BJ (cell line): ENCODE data around the gene UCHL3. TPM values are rescaled to one million over a fixed set of nuclear protein-coding genes. Genes with fewer than 3 reads are reported as not detected.
"Not testable (repeated sequence)": the region's sequence is repeated elsewhere in the genome, so short reads cannot be mapped to it uniquely, and the experiment has no call there.

ENCODE experiments used
- CTCF ChIA-PET: fragments of 350-600 bp; formaldehyde crosslinking; extraction: SDS; loops from one replicate; lab custom pipeline; 2021; ENCODE audit warnings: antibody characterized with exemption, inconsistent platforms; lab: Yijun Ruan, JAX
- POLR2A ChIA-PET: fragments of 300-600 bp; sonication (Branson Sonifier 250); formaldehyde crosslinking; extraction: SDS; loops from one replicate; lab custom pipeline; 2021; ENCODE audit warnings: antibody characterized with exemption; lab: Charles Lee
- DNase-seq: peaks from one replicate; pipeline ENCODE4 v3.0.0-alpha.2; 2011; ENCODE audit warnings: low read depth
- H3K27me3 ChIP-seq: 2 replicates; pipeline ENCODE4 v1.6.0; 2011; ENCODE audit warnings: low read length; ENCODE audit not compliant: control insufficient read depth, insufficient read depth
- H3K36me3 ChIP-seq: 2 replicates; pipeline ENCODE4 v1.5.1; 2011; ENCODE audit warnings: low read length; ENCODE audit not compliant: control insufficient read depth, insufficient read depth
- H3K4me3 ChIP-seq: 2 replicates; pipeline ENCODE4 v1.5.1; 2011; ENCODE audit warnings: low read depth, mild to moderate bottlenecking, control low read depth, low read length
- polyA plus RNA-seq: library from polyadenylated mRNA; depleted of rRNA; stranded (reverse); fragments of >200 nt; gene quantifications from 2 replicates; pipeline ENCODE4 v1.2.3, GENCODE V29; 2011
- TF ChIP-seq, protein P1 (sequence below): IDR thresholded peaks from 2 replicates; pipeline ENCODE4 v1.5.1; 2011; ENCODE audit warnings: low read depth, mild to moderate bottlenecking, control low read depth, inconsistent platforms, low read length, moderate library complexity; ENCODE audit not compliant: insufficient read depth

UCHL3 gene
- polyA plus RNA-seq, 1 experiment, result 24.4 TPM

DNA sequence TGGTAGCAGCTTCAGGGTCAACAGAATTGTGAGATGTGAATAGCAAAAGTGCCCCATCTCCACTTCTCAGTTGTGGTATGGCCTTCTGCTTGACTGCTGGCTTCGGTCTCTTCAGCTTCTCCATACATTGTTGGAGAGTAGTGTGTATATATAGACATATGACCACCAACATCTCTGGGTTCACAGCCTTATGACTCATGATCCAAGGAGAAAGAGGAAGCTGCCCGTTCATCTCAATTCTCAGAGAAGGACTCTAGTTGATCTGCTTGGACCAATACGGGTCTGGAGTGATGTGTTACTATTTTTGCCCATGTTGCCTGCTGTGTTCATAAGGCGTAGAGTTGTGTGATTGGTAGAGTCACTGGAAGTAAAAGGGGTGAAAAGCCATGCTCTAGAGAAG, 8.3 kb upstream of the UCHL3 start:
- H3K27me3 ChIP-seq, result no peaks in the 10 kb centered on the region
- TF ChIP-seq, protein P1, sequence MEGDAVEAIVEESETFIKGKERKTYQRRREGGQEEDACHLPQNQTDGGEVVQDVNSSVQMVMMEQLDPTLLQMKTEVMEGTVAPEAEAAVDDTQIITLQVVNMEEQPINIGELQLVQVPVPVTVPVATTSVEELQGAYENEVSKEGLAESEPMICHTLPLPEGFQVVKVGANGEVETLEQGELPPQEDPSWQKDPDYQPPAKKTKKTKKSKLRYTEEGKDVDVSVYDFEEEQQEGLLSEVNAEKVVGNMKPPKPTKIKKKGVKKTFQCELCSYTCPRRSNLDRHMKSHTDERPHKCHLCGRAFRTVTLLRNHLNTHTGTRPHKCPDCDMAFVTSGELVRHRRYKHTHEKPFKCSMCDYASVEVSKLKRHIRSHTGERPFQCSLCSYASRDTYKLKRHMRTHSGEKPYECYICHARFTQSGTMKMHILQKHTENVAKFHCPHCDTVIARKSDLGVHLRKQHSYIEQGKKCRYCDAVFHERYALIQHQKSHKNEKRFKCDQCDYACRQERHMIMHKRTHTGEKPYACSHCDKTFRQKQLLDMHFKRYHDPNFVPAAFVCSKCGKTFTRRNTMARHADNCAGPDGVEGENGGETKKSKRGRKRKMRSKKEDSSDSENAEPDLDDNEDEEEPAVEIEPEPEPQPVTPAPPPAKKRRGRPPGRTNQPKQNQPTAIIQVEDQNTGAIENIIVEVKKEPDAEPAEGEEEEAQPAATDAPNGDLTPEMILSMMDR, result no peak
- no peaks in the 10 kb centered on the region for H3K36me3 ChIP-seq
- no peak overlapping the region for H3K4me3 ChIP-seq
- CTCF ChIA-PET, result interaction anchor here (0.8 to 1.2 kb wide), 2 partner anchors 8 to 59 kb away, joined by 3 read pairs; partner anchors contain the start of gene UCHL3
- POLR2A ChIA-PET, result no interaction called here
- DNase-seq, result no peak

DNA sequence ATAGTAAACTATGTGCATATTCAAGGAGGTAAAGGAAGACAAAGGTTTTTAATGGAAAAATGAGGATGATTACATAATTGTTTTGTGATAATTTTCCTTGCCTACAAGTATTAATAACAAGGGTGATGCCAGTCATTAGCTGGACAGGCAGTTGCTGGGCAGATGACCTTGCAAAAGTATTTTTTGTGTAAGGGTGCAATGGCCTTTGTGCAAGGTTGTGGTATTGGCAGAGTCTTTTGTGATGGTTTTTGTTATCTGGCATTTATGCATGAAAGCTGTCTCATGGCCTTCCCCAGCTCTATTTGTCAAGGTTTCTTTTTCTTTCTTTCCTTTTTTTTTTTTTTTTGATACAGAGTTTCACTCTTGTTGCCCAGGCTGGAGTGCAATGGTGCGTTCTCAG, 7.6 kb upstream of the UCHL3 start:
- no peaks in the 10 kb centered on the region for H3K36me3 ChIP-seq
- DNase-seq, result no peak
- no peaks in the 10 kb centered on the region for H3K27me3 ChIP-seq
- TF ChIP-seq, protein P1, result no peak
- ChIA-PET POLR2A (interaction anchor here (0.6 kb wide), 1 partner anchor 98 kb away, joined by 6 read pairs; no protein-coding TSS in a partner anchor), CTCF (no interaction called here)
- H3K4me3 ChIP-seq, result no peak overlapping the region

DNA sequence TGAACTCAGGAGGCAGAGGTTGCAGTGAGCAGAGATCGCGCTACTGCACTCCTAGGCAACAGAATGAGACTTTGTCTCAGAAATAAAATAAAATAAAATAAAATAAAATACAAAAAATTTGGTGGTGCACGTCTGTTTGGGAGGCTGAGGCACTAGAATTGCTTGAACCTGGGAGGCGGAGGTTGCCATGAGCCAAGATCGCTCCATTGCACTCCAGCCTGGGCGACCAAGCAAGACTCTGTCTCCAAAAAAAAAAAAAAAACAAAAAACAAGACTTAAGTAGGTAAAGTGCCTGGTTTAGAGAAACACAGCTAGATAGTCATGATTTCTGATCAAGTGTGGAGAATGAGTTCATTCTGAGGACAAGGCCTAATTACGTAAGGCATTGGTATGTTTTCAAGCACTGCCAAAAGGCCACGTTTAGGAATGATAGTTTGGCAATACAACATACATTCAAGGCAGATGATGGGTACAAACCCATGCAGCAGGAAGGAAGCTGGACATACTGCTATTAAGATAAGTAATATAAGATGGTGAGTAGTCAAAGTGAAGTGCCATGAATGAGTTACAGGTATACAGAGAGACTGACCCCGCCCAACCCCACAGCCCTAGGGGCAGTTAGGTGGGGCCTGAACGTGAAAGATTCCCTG, 4.8 kb upstream of the UCHL3 start:
- H3K4me3 ChIP-seq, result no peak overlapping the region
- peak; percentile 52 for DNase-seq
- ChIA-PET POLR2A (no interaction called here), CTCF (interaction anchor here (0.8 to 1.2 kb wide), 2 partner anchors 9 to 83 kb away, joined by 3 to 4 read pairs; no protein-coding TSS in a partner anchor)
- no peaks in the 10 kb centered on the region for H3K27me3 ChIP-seq
- no peaks in the 10 kb centered on the region for H3K36me3 ChIP-seq
- TF ChIP-seq, protein P1, result no peak

DNA sequence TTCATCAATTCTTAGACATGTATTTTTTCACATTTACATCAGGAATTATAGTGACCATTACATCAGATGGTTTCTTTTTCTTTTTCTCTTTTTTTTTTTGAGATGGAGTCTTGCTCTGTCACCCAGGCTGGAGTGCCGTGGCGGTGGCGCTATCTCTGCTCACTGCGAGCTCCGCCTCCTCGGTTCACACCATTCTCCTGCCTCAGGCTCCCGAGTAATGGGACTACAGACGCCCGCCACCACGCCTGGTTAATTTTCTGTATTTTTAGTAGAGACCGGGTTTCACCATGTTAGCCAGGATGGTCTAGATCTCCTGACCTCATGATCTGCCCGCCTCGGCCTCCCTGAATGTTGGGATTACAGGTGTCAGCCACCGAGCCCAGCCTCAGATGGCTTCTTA, 4.2 kb upstream of the UCHL3 start:
- H3K4me3 ChIP-seq, POLR2A ChIA-PET, H3K36me3 ChIP-seq, DNase-seq, H3K27me3 ChIP-seq: not testable (repeated sequence)
- CTCF ChIA-PET, result interaction anchor here (0.8 to 1.2 kb wide), 2 partner anchors 8 to 82 kb away, joined by 3 to 4 read pairs; no protein-coding TSS in a partner anchor

DNA sequence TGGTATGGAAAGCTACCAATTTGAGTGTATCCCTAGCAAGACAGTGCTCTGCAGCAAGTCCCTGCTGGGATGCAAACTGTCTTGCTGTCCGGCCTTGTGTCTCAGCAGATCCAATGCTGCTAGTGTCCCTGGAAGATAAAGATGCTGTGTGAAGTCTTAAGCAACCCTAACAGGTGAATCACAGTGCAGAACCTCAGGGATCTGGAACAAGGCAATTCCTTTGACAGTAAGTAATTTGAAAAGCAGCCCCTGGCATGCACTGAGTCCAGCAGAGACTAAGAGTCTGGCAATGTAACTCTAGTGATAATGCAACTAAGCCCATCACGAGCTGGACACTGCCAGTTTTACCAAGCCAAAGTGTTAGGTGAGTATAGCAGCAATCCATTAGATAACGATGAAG, 1.7 kb upstream of the UCHL3 start:
- DNase-seq, result no peak
- Histone ChIP-seq H3K27me3 (no peaks in the 10 kb centered on the region), H3K4me3 (no peak overlapping the region), H3K36me3 (no peaks in the 10 kb centered on the region)
- CTCF ChIA-PET, result interaction anchor here (0.9 to 1.1 kb wide), 2 partner anchors 65 to 176 kb away, joined by 3 to 4 read pairs; no protein-coding TSS in a partner anchor
- TF ChIP-seq, protein P1, result no peak
- POLR2A ChIA-PET, result no interaction called here
